ENCODE data around the gene SDK1. TPM values are rescaled to one million over a fixed set of nuclear protein-coding genes. Genes with fewer than 3 reads are reported as not detected.

The SDK1 gene
- total RNA-seq, 4 donors from 2014 or later: 1.2 to 1.8 (median 1.5) TPM

GRCh38 chr7:3497796-3498195, 196.7 kb downstream of the SDK1 start:
- H3K4me1 ChIP-seq: no peaks in the 10 kb centered on the region
- DNase-seq (no peak), ATAC-seq (no peak)
- no peak overlapping the region for H3K27ac ChIP-seq
- TF ChIP-seq POLR2A (IDR thresholded peaks at IDR 0.05) (no peak), CTCF (IDR thresholded peaks at IDR 0.05 in 4 of 5, conservative IDR thresholded peaks at IDR 0.05 in 1 of 5) (no peak)
- no peaks in the 10 kb centered on the region for H3K27me3 ChIP-seq
- intact Hi-C loops (cut with DNase I; ENCODE audit: low total_unique reads): no loop called here
- in situ Hi-C loops (cut with MboI; ENCODE audit: low sequenced_read_pairs in 4 of 4): no loop called here
- H3K36me3 ChIP-seq: no peaks in the 10 kb centered on the region
- no peaks in the 10 kb centered on the region for H3K9me3 ChIP-seq
- H3K4me3 ChIP-seq: no peak overlapping the region

- Histone ChIP-seq H3K4me3 (no peak overlapping the region), H3K27ac (no peak overlapping the region), H3K27me3 (no peaks in the 10 kb centered on the region), H3K9me3 (no peaks in the 10 kb centered on the region), H3K36me3 (no peaks in the 10 kb centered on the region), H3K4me1 (no peaks in the 10 kb centered on the region)
- no peak for TF ChIP-seq CTCF (IDR thresholded peaks at IDR 0.05 in 4 of 5, conservative IDR thresholded peaks at IDR 0.05 in 1 of 5)
- TF ChIP-seq POLR2A (IDR thresholded peaks at IDR 0.05): no peak
- DNase-seq (no peak), ATAC-seq (no peak)
- in situ Hi-C loops (cut with MboI; ENCODE audit: low sequenced_read_pairs in 4 of 4): no loop called here
- intact Hi-C loops (cut with DNase I; ENCODE audit: low total_unique reads): no loop called here
Observed at GRCh38 chr7:3501671-3502070, 200.6 kb downstream of the SDK1 start.

- no peaks in the 10 kb centered on the region for H3K36me3 ChIP-seq
- peaks cover 0 to 6% (median 0%) of the 10 kb centered on the region in 3 donors for H3K9me3 ChIP-seq
- ATAC-seq (no peak), DNase-seq (no peak)
- in situ Hi-C loops (cut with MboI; ENCODE audit: low sequenced_read_pairs in 4 of 4) (no loop called here), intact Hi-C loops (cut with DNase I; ENCODE audit: low total_unique reads) (no loop called here)
- TF ChIP-seq CTCF (IDR thresholded peaks at IDR 0.05 in 4 of 5, conservative IDR thresholded peaks at IDR 0.05 in 1 of 5): no peak
- no peak for TF ChIP-seq POLR2A (IDR thresholded peaks at IDR 0.05)
- H3K27ac ChIP-seq: no peak overlapping the region
- no peaks in the 10 kb centered on the region for H3K4me1 ChIP-seq
- H3K4me3 ChIP-seq: no peak overlapping the region
- H3K27me3 ChIP-seq: no peaks in the 10 kb centered on the region
Observed at GRCh38 chr7:3504384-3504783, 203.3 kb downstream of the SDK1 start.

- no peak for TF ChIP-seq POLR2A (IDR thresholded peaks at IDR 0.05)
- TF ChIP-seq CTCF (IDR thresholded peaks at IDR 0.05 in 4 of 5, conservative IDR thresholded peaks at IDR 0.05 in 1 of 5): no peak
- in situ Hi-C loops (cut with MboI; ENCODE audit: low sequenced_read_pairs in 4 of 4) (no loop called here), intact Hi-C loops (cut with DNase I; ENCODE audit: low total_unique reads) (no loop called here)
- H3K4me1 ChIP-seq: no peaks in the 10 kb centered on the region
- no peak for ATAC-seq
- no peaks in the 10 kb centered on the region for H3K36me3 ChIP-seq
- no peak overlapping the region for H3K4me3 ChIP-seq
- DNase-seq: no peak
- H3K27me3 ChIP-seq: no peaks in the 10 kb centered on the region
- H3K27ac ChIP-seq: no peak overlapping the region
- peaks cover 0 to 6% (median 0%) of the 10 kb centered on the region in 3 donors for H3K9me3 ChIP-seq
Observed at GRCh38 chr7:3510101-3511020, 209.3 kb downstream of the SDK1 start.
